Aorta (tissue), 5 donors: Measurements from ENCODE around the gene SLC8A1. TPM values are rescaled to one million over a fixed set of nuclear protein-coding genes. Genes with fewer than 3 reads are reported as not detected.

Experiments
- ATAC-seq: fragments of 200-7000 bp; cut with Tn5 transposase; one replicate; pipeline ENCODE4 v1.9.1; 2022; ENCODE audit warnings: moderate library complexity; ENCODE audit not compliant: low FRiP score
- DNase-seq, 2 donors: peaks; one replicate each; pipeline ENCODE4 v3.0.0-alpha.2; 2020
- H3K27ac ChIP-seq, 2 donors: one replicate each; pipeline ENCODE4 v1.5.1; 2013; ENCODE audit warnings: low read length in 2 of 2, mild to moderate bottlenecking in 2 of 2, moderate library complexity in 2 of 2, control low read depth in 1 of 2, inconsistent platforms in 1 of 2, low read depth in 1 of 2
- H3K27me3 ChIP-seq, 2 donors: one replicate each; pipeline ENCODE4 v1.6.1; 2013; ENCODE audit warnings: control low read depth in 1 of 2, low read length in 1 of 2, mild to moderate bottlenecking in 1 of 2, moderate library complexity in 1 of 2; ENCODE audit not compliant: insufficient read depth in 2 of 2, control insufficient read depth in 1 of 2
- H3K36me3 ChIP-seq, 2 donors: one replicate each; pipeline ENCODE4 v1.6.1; 2013; ENCODE audit warnings: control low read depth in 1 of 2, low read length in 1 of 2, mild to moderate bottlenecking in 1 of 2; ENCODE audit not compliant: insufficient read depth in 2 of 2, control insufficient read depth in 1 of 2
- H3K4me1 ChIP-seq, 2 donors: one replicate each; pipeline ENCODE4 v1.6.1; 2013; ENCODE audit warnings: low read length in 2 of 2, control low read depth in 1 of 2, mild to moderate bottlenecking in 1 of 2, moderate library complexity in 1 of 2; ENCODE audit not compliant: insufficient read depth in 2 of 2, control insufficient read depth in 1 of 2
- H3K4me3 ChIP-seq, 2 donors: one replicate each; pipeline ENCODE4 v1.5.1; 2013; ENCODE audit warnings: low read length in 2 of 2, control low read depth in 1 of 2, mild to moderate bottlenecking in 1 of 2
- H3K9me3 ChIP-seq: one replicate; pipeline ENCODE4 v1.6.1; 2013; ENCODE audit warnings: mild to moderate bottlenecking, low read length; ENCODE audit not compliant: control insufficient read depth
- WGBS, 2 donors: extraction: QIAGEN DNeasy Blood & Tissue Kit; methylation state at CpG; one replicate each; pipeline ENCODE4 v1.1.7; 2013; 5-methylcytosine and 5-hydroxymethylcytosine counted together
- intact Hi-C, 2 donors: fragments of 100-400 bp; cut with DNase I; formaldehyde crosslinking; loops; one replicate each; pipeline versions ENCODE4 v1.14.2 to v1.15.0; 2022
- polyA plus RNA-seq, 2 donors: library from polyadenylated mRNA; stranded (reverse); fragments of 200-250 nt; gene quantifications; one replicate each; pipeline ENCODE4 v1.2.3, GENCODE V29; 2013
- total RNA-seq, 2 donors: library from RNA; stranded (reverse); fragmentation: NEBNext Ultra II Directional; extraction: Animal tissue kit (Norgen Biotek cat#: 25700); gene quantifications; one replicate each; pipeline ENCODE4 v1.2.1, GENCODE V29; 2021
- donor health status: healthy with polysubstance abuse.
- donor health status: Bipolar disorder and iron deficiency.
- donor health status: DM: no; HTN: no; CAD: no.
- donor health status: DM: no; HTN: no; CAD: no.
- donor health status: DM: yes; HTN: yes; CAD: no.

The SLC8A1 gene
- total and polyA plus RNA-seq, 4 donors, result 0.38 to 35.9 (median 15.7) TPM

- intact Hi-C loops, result no loop called here
- Histone ChIP-seq H3K36me3 (no peaks in the 10 kb centered on the region), H3K4me3 (no peak overlapping the region), H3K9me3 (no peaks in the 10 kb centered on the region), H3K27me3 (no peaks in the 10 kb centered on the region), H3K27ac (no peak overlapping the region), H3K4me1 (no peaks in the 10 kb centered on the region)
- 5 to 10% methylated on average over 1 of the region's 1 CpG for WGBS, 2 donors
- ATAC-seq, result no peak
- DNase-seq, result no peak
Measured at GRCh38 chr2:40048506-40048905, 403.4 kb downstream of the SLC8A1 start.

GRCh38 chr2:40047406-40047805 is 404.5 kb downstream of the SLC8A1 start:
- no peak overlapping the region for H3K27ac ChIP-seq
- H3K4me3 ChIP-seq, result no peak overlapping the region
- WGBS, 2 donors, result 92 to 96% methylated on average over 3 of the region's 3 CpGs
- no peaks in the 10 kb centered on the region for H3K36me3 ChIP-seq
- no peaks in the 10 kb centered on the region for H3K27me3 ChIP-seq
- intact Hi-C loops, result no loop called here
- ATAC-seq, result no peak
- DNase-seq, result no peak
- no peaks in the 10 kb centered on the region for H3K9me3 ChIP-seq
- H3K4me1 ChIP-seq, result no peaks in the 10 kb centered on the region
